Ovary (tissue), 3 donors: ENCODE data around the gene MAPT.

Experiments used
- EP300 ChIP-seq: sonication (generic); formaldehyde crosslinking; IDR thresholded peaks from one replicate; pipeline ENCODE4 v1.6.1; 2017; ENCODE audit warnings: antibody characterized with exemption
- POLR2A ChIP-seq: fragments of 450-650 bp; IDR thresholded peaks from one replicate; pipeline ENCODE4 v1.6.1; 2017; ENCODE audit warnings: antibody characterized with exemption, mild to moderate bottlenecking, moderate library complexity
- TF ChIP-seq, protein P1 (sequence below), 3 donors: fragments of 450-650 bp in 2 of 3; fragments of 200-600 bp in 1 of 3; IDR thresholded peaks; one replicate each; pipeline versions ENCODE4 v1.5.1 to v1.8.0; 2016 to 2022; ENCODE audit warnings: antibody characterized with exemption in 3 of 3, mild to moderate bottlenecking in 1 of 3
- donor health status: DM: no; HTN: no; CAD: no.

DNA sequence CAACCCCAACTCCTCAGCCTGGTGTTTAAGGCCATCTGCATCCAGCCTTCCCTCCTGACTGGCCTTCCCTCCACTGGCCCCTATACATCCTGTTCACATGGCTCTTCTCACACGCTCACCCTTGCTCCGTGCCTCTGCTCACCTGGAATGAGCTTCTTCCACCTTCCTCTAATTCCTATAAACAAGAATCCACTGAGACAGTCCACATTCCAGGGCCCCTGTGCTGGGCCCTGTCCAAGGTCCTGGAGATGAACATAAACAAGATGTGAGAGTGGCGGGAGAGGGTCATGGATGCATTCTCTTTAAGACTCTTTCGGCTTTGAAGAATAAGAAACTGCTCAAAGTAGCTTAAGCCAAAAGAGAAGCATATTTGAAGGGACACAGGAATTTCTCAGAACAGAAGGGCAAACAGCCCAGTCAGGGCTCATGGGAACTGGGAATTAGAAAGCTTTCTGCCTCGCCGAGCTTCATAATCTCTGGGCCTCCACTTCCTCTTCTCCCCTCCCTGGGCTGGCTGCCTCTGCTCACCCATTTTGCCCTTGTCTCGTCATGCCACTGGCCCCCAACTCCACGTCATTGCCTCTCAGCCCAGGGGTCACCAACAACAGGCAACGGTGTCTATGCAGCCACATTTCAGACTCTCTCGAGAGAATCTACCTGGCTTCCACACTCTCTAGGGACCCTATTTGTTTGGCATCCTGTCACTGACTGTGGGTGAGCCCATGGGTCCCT is 36.2 kb upstream of the MAPT start:
- TF ChIP-seq POLR2A, result no peak
- TF ChIP-seq, protein P1, sequence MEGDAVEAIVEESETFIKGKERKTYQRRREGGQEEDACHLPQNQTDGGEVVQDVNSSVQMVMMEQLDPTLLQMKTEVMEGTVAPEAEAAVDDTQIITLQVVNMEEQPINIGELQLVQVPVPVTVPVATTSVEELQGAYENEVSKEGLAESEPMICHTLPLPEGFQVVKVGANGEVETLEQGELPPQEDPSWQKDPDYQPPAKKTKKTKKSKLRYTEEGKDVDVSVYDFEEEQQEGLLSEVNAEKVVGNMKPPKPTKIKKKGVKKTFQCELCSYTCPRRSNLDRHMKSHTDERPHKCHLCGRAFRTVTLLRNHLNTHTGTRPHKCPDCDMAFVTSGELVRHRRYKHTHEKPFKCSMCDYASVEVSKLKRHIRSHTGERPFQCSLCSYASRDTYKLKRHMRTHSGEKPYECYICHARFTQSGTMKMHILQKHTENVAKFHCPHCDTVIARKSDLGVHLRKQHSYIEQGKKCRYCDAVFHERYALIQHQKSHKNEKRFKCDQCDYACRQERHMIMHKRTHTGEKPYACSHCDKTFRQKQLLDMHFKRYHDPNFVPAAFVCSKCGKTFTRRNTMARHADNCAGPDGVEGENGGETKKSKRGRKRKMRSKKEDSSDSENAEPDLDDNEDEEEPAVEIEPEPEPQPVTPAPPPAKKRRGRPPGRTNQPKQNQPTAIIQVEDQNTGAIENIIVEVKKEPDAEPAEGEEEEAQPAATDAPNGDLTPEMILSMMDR (IDR thresholded peaks at IDR 0.05), result no peak
- no peak for TF ChIP-seq EP300
